HG03175 (cell line): ENCODE results near the gene DBT.
"Not testable (repeated sequence)": the region's sequence is repeated elsewhere in the genome, so short reads cannot be mapped to it uniquely, and the experiment has no call there.

ENCODE experiments used
- ATAC-seq: cut with Tn5 transposase; IDR thresholded peaks from one replicate; pipeline ENCODE4 v1.9.1; 2021; ENCODE audit warnings: mild to moderate bottlenecking, moderate library complexity; ENCODE audit not compliant: unreplicated experiment

DBT gene

GRCh38 chr1:100252901-100253300, 3.3 kb upstream of the DBT start:
- no peak for ATAC-seq

- no peak for ATAC-seq
Measured at GRCh38 chr1:100250807-100251206, 1.2 kb upstream of the DBT start.

GRCh38 chr1:100250264-100250663, 630 bp upstream of the DBT start:
- no peak for ATAC-seq

- no peak for ATAC-seq
Measured at GRCh38 chr1:100249155-100249536, 488 bp downstream of the DBT start.

- ATAC-seq: no peak
Measured at GRCh38 chr1:100246738-100247137, 2.9 kb downstream of the DBT start.

- no peak for ATAC-seq
Measured at GRCh38 chr1:100240631-100241030, 9.0 kb downstream of the DBT start.

- ATAC-seq: no peak
Measured at GRCh38 chr1:100239961-100240360, 9.7 kb downstream of the DBT start.

- ATAC-seq: no peak
Measured at GRCh38 chr1:100237091-100237490, 12.5 kb downstream of the DBT start.

GRCh38 chr1:100234432-100234831, 15.2 kb downstream of the DBT start:
- ATAC-seq: no peak

- ATAC-seq: not testable (repeated sequence)
Measured at GRCh38 chr1:100233566-100233965, 16.1 kb downstream of the DBT start.

- ATAC-seq: no peak
Measured at GRCh38 chr1:100232156-100232555, 17.5 kb downstream of the DBT start.

GRCh38 chr1:100231721-100232120, 17.9 kb downstream of the DBT start:
- ATAC-seq: no peak

GRCh38 chr1:100230765-100231164, 18.9 kb downstream of the DBT start:
- ATAC-seq: no peak

GRCh38 chr1:100229681-100230443, 19.8 kb downstream of the DBT start:
- no peak for ATAC-seq

- no peak for ATAC-seq
Measured at GRCh38 chr1:100222428-100222827, 27.2 kb downstream of the DBT start.

GRCh38 chr1:100219883-100220282, 29.8 kb downstream of the DBT start:
- no peak for ATAC-seq

- ATAC-seq: no peak
Measured at GRCh38 chr1:100219457-100219856, 30.2 kb downstream of the DBT start.

GRCh38 chr1:100217834-100218233, 31.8 kb downstream of the DBT start:
- no peak for ATAC-seq

GRCh38 chr1:100215101-100215500, 34.5 kb downstream of the DBT start:
- no peak for ATAC-seq

GRCh38 chr1:100213141-100213540, 36.5 kb downstream of the DBT start:
- ATAC-seq: no peak

GRCh38 chr1:100206301-100206700, 43.3 kb downstream of the DBT start:
- no peak for ATAC-seq

- ATAC-seq: not testable (repeated sequence)
Measured at GRCh38 chr1:100205593-100205992, 44.0 kb downstream of the DBT start.

- ATAC-seq: not testable (repeated sequence)
Measured at GRCh38 chr1:100205103-100205502, 44.5 kb downstream of the DBT start.
